ENCODE data around the gene NPW. TPM values are rescaled to one million over a fixed set of nuclear protein-coding genes. Genes with fewer than 3 reads are reported as not detected.

NPW gene
- total and polyA plus RNA-seq, 2 of the 8 experiments (the other 6 are each of a cell fraction or from before 2014, with no cell fraction given): 4.0 to 10.3 TPM

GRCh38 chr16:1999866-2000514, 19.6 kb upstream of the NPW start:
- Histone ChIP-seq H3K27ac (ENCODE audit: low read depth, low read length) (no peak overlapping the region), H3K79me1 (ENCODE audit: low read depth, low read length) (no peaks in the 10 kb centered on the region), H2AFZ (ENCODE audit: low read length) (no peak overlapping the region), H2BK15ac (ENCODE audit: low read length) (no peak overlapping the region), H3K9ac (replicated peaks in 1 of 4; ENCODE audit: extremely low read depth in 1 of 4, low read depth in 3 of 4, low read length in 3 of 4) (no peak overlapping the region), H3K27me3 (replicated peaks in 1 of 4; ENCODE audit: control insufficient read depth in 3 of 4, extremely low read depth in 1 of 4, insufficient read depth in 3 of 4, low read length in 3 of 4) (no peaks in the 10 kb centered on the region), H3K4me1 (replicated peaks in 1 of 4; ENCODE audit: control insufficient read depth in 3 of 4, insufficient read depth in 4 of 4, low read length in 3 of 4) (peaks cover 0 to 13% (median 7%) of the 10 kb centered on the region in 4 experiments; a peak in 5 of 7 replicates), H2BK5ac (ENCODE audit: low read depth, low read length) (no peak overlapping the region), H4K91ac (replicated peaks; ENCODE audit: insufficient read length, low read length) (no peak overlapping the region), H2BK20ac (ENCODE audit: low read length) (no peak overlapping the region), H4K8ac (ENCODE audit: extremely low read depth, insufficient read depth, low read length) (no peak overlapping the region), H3K79me2 (ENCODE audit: control insufficient read depth in 1 of 2, insufficient read depth in 2 of 2, low read length in 2 of 2) (peaks cover 0 to 9% of the 10 kb centered on the region in 2 experiments; a peak in 2 of 4 replicates), H3K18ac (ENCODE audit: extremely low read depth, low read length) (no peak overlapping the region), H2BK120ac (replicated peaks; ENCODE audit: low read depth, low read length) (no peak overlapping the region), H3K4me2 (ENCODE audit: insufficient read depth in 1 of 2, low read depth in 2 of 2, low read length in 2 of 2) (no peak overlapping the region), H2BK12ac (ENCODE audit: low read depth, low read length) (no peak overlapping the region), H4K20me1 (replicated peaks in 1 of 2; ENCODE audit: control insufficient read depth in 1 of 2, insufficient read depth in 2 of 2, low read length in 2 of 2) (peaks cover 15 to 39% of the 10 kb centered on the region in 2 experiments), H3K9me3 (ENCODE audit: insufficient read depth in 2 of 2, low read depth in 1 of 2, low read length in 1 of 2) (no peaks in the 10 kb centered on the region), H4K5ac (ENCODE audit: insufficient read length, low read depth, low read length) (no peak overlapping the region), H3K14ac (ENCODE audit: insufficient read length) (no peak overlapping the region), H3K36me3 (ENCODE audit: control insufficient read depth in 2 of 4, insufficient read depth in 4 of 4, low read length in 3 of 4) (peaks cover 24 to 52% (median 42%) of the 10 kb centered on the region in 4 experiments), H3K23me2 (ENCODE audit: low read depth, low read length) (no peaks in the 10 kb centered on the region), H3K56ac (replicated peaks; ENCODE audit: insufficient read length, low read depth, low read length) (no peak overlapping the region), H2AK5ac (ENCODE audit: low read depth, low read length) (no peak overlapping the region), H3K4ac (replicated peaks; ENCODE audit: insufficient read length, low read depth, low read length) (no peak overlapping the region), H3K4me3 (ENCODE audit: extremely low read depth in 1 of 4, insufficient read depth in 2 of 4, low read depth in 3 of 4, low read length in 4 of 4) (no peak overlapping the region), H3K23ac (ENCODE audit: insufficient read length) (no peak overlapping the region)
- POLR2A ChIA-PET (ENCODE audit: partially characterized antibody): interaction anchor here (2.1 to 28.2 kb wide), 4 partner anchors 21 to 155 kb away, joined by 5 to 736 read pairs (median 8); partner anchors contain the start of genes NDUFB10, RNF151, RPS2 and TBL3
- CTCF ChIA-PET (ENCODE audit: partially characterized antibody): interaction anchor here (0.6 to 2.8 kb wide), 4 partner anchors 16 to 393 kb away, joined by 3 to 8 read pairs (median 4); no protein-coding TSS in a partner anchor
- DNase-seq (ENCODE audit: low read depth in 1 of 2, low spot score in 2 of 2) (no peak), FAIRE-seq (no peak)
- 90% methylated on average over 19 of the region's 28 CpGs; no CpG with 5 or more reads in 1 of the 2 experiments for WGBS, 2 experiments (ENCODE audit: extremely low coverage in 1 of 2, insufficient coverage in 1 of 2, insufficient read length in 1 of 2, insufficient replicate concordance in 2 of 2, low coverage in 1 of 2, low lambda C conversion rate in 2 of 2, missing lambda C conversion rate in 1 of 2)
- TF ChIP-seq SIX5 (IDR thresholded peaks at IDR 0.05; ENCODE audit: low read depth, low read length) (no peak), EGR1 (IDR thresholded peaks at IDR 0.05; ENCODE audit: borderline replicate concordance, low read depth, low read length) (no peak), FOSL1 (IDR thresholded peaks at IDR 0.05; ENCODE audit: insufficient read depth, low read depth, low read length) (no peak), CHD1 (IDR thresholded peaks at IDR 0.05; ENCODE audit: low read depth, low read length) (no peak), KDM4A (IDR thresholded peaks at IDR 0.05; ENCODE audit: low read depth, low read length, severe bottlenecking) (no peak), CHD2 (IDR thresholded peaks at IDR 0.05; ENCODE audit: low read length) (no peak), SP1 (IDR thresholded peaks at IDR 0.05; ENCODE audit: low read depth, low read length) (no peak), KDM1A (IDR thresholded peaks at IDR 0.05; ENCODE audit: borderline replicate concordance, low read length) (no peak), RNF2 (IDR thresholded peaks at IDR 0.05; ENCODE audit: borderline replicate concordance, low read depth, low read length, missing control alignments, poor library complexity, severe bottlenecking) (no peak), CBX8 (IDR thresholded peaks at IDR 0.05; ENCODE audit: borderline replicate concordance, low read depth, low read length) (no peak), HDAC6 (IDR thresholded peaks at IDR 0.05; ENCODE audit: low read depth, low read length) (no peak), BRCA1 (IDR thresholded peaks at IDR 0.05; ENCODE audit: low read depth, low read length) (no peak), SAP30 (IDR thresholded peaks at IDR 0.05; ENCODE audit: insufficient read depth, insufficient replicate concordance, low read length) (no peak)
